ENCODE data around the gene PITPNC1. TPM values are rescaled to one million over a fixed set of nuclear protein-coding genes. Genes with fewer than 3 reads are reported as not detected.
A peak's percentile ranks its signal among the peaks of the same experiment; 100 is the strongest.

The PITPNC1 gene
- total and polyA plus RNA-seq, 12 donors: 6.6 to 28.0 (median 11.5) TPM

GRCh38 chr17:67390646-67391361, 13.7 kb downstream of the PITPNC1 start:
- WGBS, 2 donors: 56 to 64% methylated on average over 9 of the region's 9 CpGs
- peak in 1 of 2 donors; percentile 60 for DNase-seq
- Histone ChIP-seq H3K9me3 (no peaks in the 10 kb centered on the region), H3K36me3 (peaks cover 0 to 6% (median 0%) of the 10 kb centered on the region in 9 donors), H3K4me3 (no peak overlapping the region), H3K27ac (peak overlapping the region in 7 of 10 donors; percentile 25 to 85 (median 43)), H3K27me3 (no peaks in the 10 kb centered on the region), H3K4me1 (peaks cover 0 to 54% (median 20%) of the 10 kb centered on the region in 9 donors)
- ATAC-seq: peak; percentile 63 to 87 (median 76)
- no peak for TF ChIP-seq CTCF (IDR thresholded peaks at IDR 0.05)
- intact Hi-C loops (cut with DNase I): no loop called here

DNA sequence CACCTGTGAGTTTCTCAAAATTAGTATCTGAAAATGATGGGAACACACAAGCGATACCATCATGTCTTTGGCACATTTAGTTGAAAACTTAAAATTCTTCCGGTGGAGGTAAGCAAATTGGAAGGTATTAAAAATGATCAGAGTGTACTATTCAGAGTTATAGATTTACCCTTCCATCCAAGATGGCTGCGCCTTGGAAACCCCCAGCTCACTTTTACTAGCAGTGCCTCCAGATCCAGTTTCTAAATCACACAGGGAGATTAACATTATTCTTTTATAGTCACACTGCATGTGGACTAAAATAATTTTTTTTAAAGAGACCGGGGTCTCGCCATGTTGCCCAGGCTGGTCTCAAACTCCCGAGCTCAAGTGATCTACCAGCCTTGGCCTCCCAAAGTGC, 15.0 kb downstream of the PITPNC1 start:
- ATAC-seq: no peak
- peak overlapping the region in 1 of 10 donors; percentile 85 for H3K27ac ChIP-seq
- 98% methylated on average over 6 of the region's 6 CpGs for WGBS, 2 donors

DNA sequence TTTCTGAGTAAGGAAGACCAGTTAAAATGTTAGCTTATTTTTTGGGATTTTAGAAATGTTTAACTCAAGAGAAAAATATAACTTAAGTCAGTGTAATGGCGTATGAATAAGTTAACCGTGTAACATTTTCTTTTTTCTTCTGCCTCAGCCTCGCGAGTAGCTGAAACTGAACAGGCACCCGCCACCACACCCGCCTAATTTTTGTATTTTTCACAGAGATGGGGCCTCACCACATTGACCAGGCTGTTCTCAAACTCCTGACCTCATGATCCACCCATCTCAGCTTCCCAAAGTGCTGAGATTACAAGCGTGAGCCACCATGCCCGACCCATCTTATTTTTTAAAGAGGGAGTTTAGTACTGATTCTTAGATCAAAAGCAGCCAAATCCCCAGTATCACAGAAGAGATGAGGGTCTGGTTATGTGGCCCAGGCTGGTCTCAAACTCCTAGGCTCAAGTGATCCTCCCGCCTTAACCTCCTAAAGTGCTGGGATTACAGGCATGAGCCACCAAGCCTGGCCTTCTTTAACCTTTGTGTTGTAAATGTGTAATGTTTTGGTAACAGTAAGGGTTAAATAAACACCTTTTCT, 16.8 kb downstream of the PITPNC1 start:
- ATAC-seq (no peak), DNase-seq (no peak)
- WGBS, 2 donors: 96 to 97% methylated on average over 9 of the region's 9 CpGs
- no peak for TF ChIP-seq CTCF (IDR thresholded peaks at IDR 0.05)
- no peaks in the 10 kb centered on the region for H3K9me3 ChIP-seq
- no peak overlapping the region for H3K4me3 ChIP-seq
- H3K27ac ChIP-seq: no peak overlapping the region
- intact Hi-C loops (cut with DNase I): no loop called here
- peaks cover 0 to 31% (median 15%) of the 10 kb centered on the region in 9 donors for H3K4me1 ChIP-seq
- peaks cover 0 to 6% (median 0%) of the 10 kb centered on the region in 9 donors for H3K36me3 ChIP-seq
- H3K27me3 ChIP-seq: no peaks in the 10 kb centered on the region

More for the DNA sequence above, 15.0 kb downstream of the PITPNC1 start:
- Histone ChIP-seq H3K9me3 (no peaks in the 10 kb centered on the region), H3K27me3 (no peaks in the 10 kb centered on the region), H3K36me3 (peaks cover 0 to 6% (median 0%) of the 10 kb centered on the region in 9 donors), H3K4me1 (peaks cover 0 to 43% (median 19%) of the 10 kb centered on the region in 9 donors), H3K4me3 (no peak overlapping the region)
- no peak for TF ChIP-seq CTCF (IDR thresholded peaks at IDR 0.05)
- DNase-seq: no peak
- intact Hi-C loops (cut with DNase I): no loop called here

DNA sequence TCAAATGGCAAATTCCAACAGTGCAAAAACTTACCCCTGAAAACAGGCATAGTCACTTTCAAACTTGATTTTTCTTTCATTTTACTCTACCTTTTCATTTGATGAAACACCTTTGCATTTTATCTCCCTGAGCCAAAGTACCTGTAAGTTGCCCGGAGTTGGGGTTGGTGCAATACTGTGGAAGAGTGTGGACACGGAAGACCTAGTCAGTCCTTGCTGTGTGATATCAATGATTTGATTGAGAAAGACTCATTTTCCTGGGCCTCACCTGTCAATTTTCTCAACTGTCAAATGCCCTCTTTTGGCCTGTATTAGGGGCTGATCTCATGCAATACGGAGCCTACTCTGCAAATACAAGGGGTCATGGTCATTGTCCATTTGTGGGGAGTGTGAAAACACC, 22.6 kb downstream of the PITPNC1 start:
- 87 to 91% methylated on average over 3 of the region's 3 CpGs for whole genome bisulfite sequencing, 2 donors
- ATAC-seq (peak in 1 of 8 donors; percentile 9), DNase-seq (no peak)
- H3K27ac ChIP-seq: peak overlapping the region in 2 of 10 donors; percentile 36 to 51
- intact Hi-C loops (cut with DNase I): no loop called here
- no peak overlapping the region for H3K4me3 ChIP-seq
- H3K27me3 ChIP-seq: no peaks in the 10 kb centered on the region
- no peaks in the 10 kb centered on the region for H3K36me3 ChIP-seq
- no peak for TF ChIP-seq CTCF (IDR thresholded peaks at IDR 0.05)
- no peaks in the 10 kb centered on the region for H3K9me3 ChIP-seq
- H3K4me1 ChIP-seq: peaks cover 0 to 35% (median 14%) of the 10 kb centered on the region in 9 donors
